NCI-H1417 treated with DMSO at 0.1 percent for 48 hours (cell line): ENCODE data around the gene PCDHGB1.
"Not testable (repeated sequence)": the region's sequence is repeated elsewhere in the genome, so short reads cannot be mapped to it uniquely, and the experiment has no call there.

Experiments
- DNase-seq: peaks from one replicate; lab custom pipeline; 2025; lab: John Stamatoyannopoulos, UW

PCDHGB1 gene

GRCh38 chr5:141383345-141383744, 33.4 kb downstream of the PCDHGB1 start:
- no peak for DNase-seq

DNA sequence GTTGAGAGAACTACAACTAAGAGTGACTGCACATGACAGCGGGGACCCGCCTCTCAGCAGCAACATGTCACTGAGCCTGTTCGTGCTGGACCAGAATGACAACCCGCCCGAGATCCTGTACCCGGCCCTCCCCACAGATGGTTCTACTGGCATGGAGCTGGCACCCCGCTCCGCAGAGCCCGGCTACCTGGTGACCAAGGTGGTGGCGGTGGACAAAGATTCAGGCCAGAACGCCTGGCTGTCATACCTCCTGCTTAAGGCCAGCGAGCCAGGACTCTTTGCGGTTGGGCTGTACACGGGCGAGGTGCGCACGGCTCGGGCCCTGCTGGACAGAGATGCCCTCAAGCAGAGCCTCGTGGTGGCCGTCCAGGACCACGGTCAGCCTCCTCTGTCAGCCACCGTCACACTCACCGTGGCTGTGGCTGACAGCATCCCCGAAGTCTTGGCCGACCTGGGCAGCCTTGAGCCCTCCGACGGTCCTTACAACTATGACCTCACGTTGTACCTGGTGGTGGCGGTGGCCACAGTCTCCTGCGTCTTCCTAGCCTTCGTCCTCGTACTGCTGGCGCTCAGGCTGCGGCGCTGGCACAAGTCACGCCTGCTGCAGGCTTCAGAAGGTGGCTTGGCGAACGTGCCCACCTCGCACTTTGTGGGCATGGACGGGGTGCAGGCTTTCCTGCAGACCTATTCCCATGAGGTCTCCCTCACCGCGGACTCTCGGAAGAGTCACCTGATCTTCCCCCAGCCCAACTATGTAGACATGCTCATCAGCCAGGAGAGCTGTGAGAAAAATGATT, 34.8 kb downstream of the PCDHGB1 start:
- DNase-seq, result no peak

- DNase-seq, result not testable (repeated sequence)
These were observed 37.8 kb downstream of the PCDHGB1 start, which contains the start of gene PCDHGB4 for GRCh38 chr5:141387557-141388311. Gene PCDHGB4, plus strand, starts transcription at chr5:141387698. Its CDS starts 187 bp downstream, at chr5:141387885.

- no peak for DNase-seq
These were observed 38.8 kb downstream of the PCDHGB1 start for GRCh38 chr5:141388661-141389060.

DNA sequence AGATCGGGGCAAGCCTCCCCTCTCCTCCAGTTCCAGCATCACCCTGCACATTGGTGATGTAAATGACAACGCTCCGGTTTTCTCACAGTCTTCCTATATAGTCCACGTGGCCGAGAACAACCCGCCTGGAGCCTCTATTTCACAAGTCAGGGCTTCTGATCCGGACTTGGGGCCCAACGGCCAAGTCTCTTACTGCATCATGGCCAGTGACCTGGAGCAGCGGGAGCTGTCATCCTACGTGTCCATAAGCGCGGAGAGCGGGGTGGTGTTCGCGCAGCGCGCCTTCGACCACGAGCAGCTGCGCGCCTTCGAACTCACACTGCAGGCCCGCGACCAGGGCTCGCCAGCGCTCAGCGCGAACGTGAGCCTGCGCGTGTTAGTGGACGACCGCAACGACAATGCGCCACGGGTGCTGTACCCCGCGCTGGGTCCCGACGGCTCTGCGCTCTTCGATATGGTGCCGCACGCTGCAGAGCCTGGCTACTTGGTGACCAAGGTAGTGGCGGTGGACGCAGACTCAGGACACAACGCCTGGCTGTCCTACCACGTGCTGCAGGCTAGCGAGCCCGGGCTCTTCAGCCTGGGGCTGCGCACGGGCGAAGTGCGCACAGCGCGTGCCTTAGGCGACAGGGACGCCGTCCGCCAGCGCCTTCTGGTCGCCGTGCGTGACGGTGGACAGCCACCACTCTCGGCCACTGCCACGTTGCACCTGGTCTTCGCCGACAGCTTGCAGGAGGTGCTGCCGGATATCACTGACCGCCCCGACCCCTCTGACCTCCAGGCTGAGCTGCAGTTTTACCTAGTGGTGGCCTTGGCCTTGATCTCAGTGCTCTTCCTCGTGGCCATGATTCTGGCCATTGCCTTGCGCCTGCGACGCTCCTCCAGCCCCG, 39.5 kb downstream of the PCDHGB1 start:
- no peak for DNase-seq

DNA sequence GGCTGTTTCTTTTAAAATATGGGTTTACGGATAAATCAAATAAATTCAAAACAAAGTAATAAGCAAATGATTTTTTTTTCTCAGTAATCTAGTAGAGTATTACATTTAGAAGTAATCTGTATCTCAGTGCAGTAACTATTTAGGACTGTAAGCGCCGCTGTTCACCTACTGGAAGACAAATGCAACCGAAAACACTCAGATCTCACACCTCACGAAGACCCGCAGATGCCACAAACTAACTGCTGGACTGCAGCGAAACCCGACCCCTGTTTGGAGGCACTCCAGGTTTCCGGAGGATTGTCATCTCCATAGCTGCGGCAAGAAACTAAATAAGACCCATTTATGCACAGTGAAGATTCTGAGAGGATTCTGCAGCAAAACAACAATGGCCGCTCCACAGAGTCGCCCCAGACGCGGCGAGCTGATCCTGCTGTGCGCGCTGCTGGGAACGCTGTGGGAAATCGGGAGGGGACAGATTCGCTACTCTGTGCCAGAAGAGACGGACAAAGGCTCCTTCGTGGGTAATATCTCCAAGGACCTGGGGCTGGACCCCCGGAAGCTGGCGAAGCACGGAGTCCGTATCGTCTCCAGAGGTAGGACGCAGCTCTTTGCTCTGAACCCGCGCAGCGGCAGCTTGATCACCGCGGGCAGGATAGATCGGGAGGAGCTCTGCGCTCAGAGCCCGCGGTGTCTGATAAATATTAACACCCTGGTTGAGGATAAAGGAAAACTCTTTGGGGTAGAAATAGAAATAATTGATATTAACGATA, 42.7 kb downstream of the PCDHGB1 start, which contains the start of gene PCDHGA8:
Gene PCDHGA8, plus strand, starts transcription at position 205 of the 770 bp plus-strand sequence. Its CDS starts 181 bp downstream, at position 386.
- DNase-seq, result no peak

GRCh38 chr5:141393267-141393666, 43.4 kb downstream of the PCDHGB1 start:
- no peak for DNase-seq

DNA sequence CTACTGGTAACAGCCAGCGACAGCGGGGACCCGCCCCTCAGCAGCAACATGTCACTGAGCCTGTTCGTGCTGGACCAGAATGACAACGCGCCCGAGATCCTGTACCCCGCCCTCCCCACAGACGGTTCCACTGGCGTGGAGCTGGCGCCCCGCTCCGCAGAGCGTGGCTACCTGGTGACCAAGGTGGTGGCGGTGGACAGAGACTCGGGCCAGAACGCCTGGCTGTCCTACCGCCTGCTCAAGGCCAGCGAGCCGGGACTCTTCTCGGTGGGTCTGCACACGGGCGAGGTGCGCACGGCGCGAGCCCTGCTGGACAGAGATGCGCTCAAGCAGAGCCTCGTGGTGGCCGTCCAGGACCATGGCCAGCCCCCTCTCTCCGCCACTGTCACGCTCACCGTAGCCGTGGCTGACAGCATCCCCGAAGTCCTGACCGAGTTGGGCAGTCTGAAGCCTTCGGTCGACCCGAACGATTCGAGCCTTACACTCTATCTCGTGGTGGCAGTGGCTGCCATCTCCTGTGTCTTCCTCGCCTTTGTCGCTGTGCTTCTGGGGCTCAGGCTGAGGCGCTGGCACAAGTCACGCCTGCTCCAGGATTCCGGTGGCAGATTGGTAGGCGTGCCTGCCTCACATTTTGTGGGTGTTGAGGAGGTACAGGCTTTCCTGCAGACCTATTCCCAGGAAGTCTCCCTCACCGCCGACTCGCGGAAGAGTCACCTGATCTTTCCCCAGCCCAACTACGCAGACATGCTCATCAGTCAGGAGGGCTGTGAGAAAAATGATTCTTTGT, 44.7 kb downstream of the PCDHGB1 start:
- not testable (repeated sequence) for DNase-seq

- not testable (repeated sequence) for DNase-seq
These were observed 48.1 kb downstream of the PCDHGB1 start, which contains the start of gene PCDHGB5 for GRCh38 chr5:141397756-141398551. Gene PCDHGB5, plus strand, starts transcription at chr5:141397947. Its CDS starts 181 bp downstream, at chr5:141398128.

DNA sequence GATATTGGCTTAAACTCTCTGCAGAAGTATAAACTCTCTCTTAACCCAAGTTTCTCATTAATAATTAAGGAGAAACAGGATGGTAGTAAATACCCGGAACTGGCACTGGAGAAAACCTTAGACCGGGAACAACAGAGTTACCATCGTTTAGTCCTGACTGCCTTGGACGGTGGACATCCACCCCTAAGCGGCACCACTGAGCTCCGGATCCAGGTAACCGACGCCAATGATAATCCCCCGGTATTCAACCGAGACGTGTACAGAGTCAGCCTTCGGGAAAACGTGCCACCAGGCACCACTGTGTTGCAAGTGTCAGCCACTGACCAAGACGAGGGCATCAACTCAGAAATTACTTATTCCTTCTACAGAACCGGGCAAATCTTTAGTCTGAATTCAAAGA, 48.7 kb downstream of the PCDHGB1 start:
- DNase-seq, result no peak

DNA sequence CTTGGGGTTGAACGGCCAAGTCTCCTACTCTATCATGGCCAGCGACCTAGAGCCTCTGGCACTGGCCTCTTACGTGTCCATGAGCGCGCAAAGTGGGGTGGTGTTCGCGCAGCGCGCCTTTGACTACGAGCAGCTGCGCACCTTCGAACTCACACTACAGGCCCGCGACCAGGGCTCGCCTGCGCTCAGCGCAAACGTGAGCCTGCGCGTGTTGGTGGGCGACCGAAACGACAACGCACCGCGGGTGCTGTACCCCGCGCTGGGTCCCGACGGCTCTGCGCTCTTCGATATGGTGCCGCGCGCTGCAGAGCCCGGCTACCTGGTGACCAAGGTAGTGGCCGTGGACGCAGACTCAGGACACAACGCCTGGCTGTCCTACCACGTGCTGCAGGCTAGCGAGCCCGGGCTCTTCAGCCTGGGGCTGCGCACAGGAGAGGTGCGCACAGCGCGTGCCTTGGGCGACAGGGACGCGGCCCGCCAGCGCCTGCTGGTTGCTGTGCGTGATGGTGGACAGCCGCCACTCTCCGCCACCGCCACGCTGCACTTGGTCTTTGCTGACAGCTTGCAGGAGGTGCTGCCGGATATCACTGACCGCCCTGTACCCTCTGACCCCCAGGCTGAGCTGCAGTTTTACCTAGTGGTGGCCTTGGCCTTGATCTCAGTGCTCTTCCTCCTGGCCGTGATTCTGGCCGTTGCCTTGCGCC, 49.8 kb downstream of the PCDHGB1 start:
- DNase-seq, result no peak
